Measurements from ENCODE around the gene CHD3. TPM values are rescaled to one million over a fixed set of nuclear protein-coding genes. Genes with fewer than 3 reads are reported as not detected.
A peak's percentile ranks its signal among the peaks of the same experiment; 100 is the strongest.
"Not testable (repeated sequence)": the region's sequence is repeated elsewhere in the genome, so short reads cannot be mapped to it uniquely, and the experiment has no call there.

CHD3 gene
- total RNA-seq, 1 donor from 2014 or later, result 78.9 TPM

GRCh38 chr17:7931709-7932482 lies 43.3 kb downstream of the CHD3 start, which contains the start of the genes CNTROB and TRAPPC1:
CNTROB (plus strand) TSS chr17:7932206; CDS start chr17:7933080, 874 bp downstream.
TRAPPC1 (minus strand) TSS chr17:7931946; CDS start chr17:7931829, 117 bp downstream.
- peak; percentile 100 for DNase-seq

- DNase-seq, result peak; percentile 55
Measured at GRCh38 chr17:7932483-7932891, 43.9 kb downstream of the CHD3 start.

- DNase-seq, result peak; percentile 38
Measured at GRCh38 chr17:7932949-7933348, 44.4 kb downstream of the CHD3 start.

- DNase-seq, result no peak
Measured at GRCh38 chr17:7935859-7936258, 47.3 kb downstream of the CHD3 start.

- no peak for DNase-seq
Measured at GRCh38 chr17:7940034-7940433, 51.4 kb downstream of the CHD3 start.

- no peak for DNase-seq
Measured at GRCh38 chr17:7940743-7941142, 52.2 kb downstream of the CHD3 start.

GRCh38 chr17:7943291-7943690 lies 54.7 kb downstream of the CHD3 start:
- no peak for DNase-seq

GRCh38 chr17:7944326-7944725 lies 55.7 kb downstream of the CHD3 start:
- DNase-seq, result peak; percentile 64

GRCh38 chr17:7945651-7946050 lies 57.1 kb downstream of the CHD3 start:
- no peak for DNase-seq

- DNase-seq, result no peak
Measured at GRCh38 chr17:7946441-7946840, 57.9 kb downstream of the CHD3 start.

GRCh38 chr17:7947651-7948050 lies 59.1 kb downstream of the CHD3 start:
- no peak for DNase-seq

GRCh38 chr17:7950578-7950977 lies 62.0 kb downstream of the CHD3 start:
- no peak for DNase-seq

- no peak for DNase-seq
Measured at GRCh38 chr17:7951143-7951792, 62.7 kb downstream of the CHD3 start.

GRCh38 chr17:7953266-7953665 lies 64.7 kb downstream of the CHD3 start:
- not testable (repeated sequence) for DNase-seq

GRCh38 chr17:7955414-7956227 lies 67.0 kb downstream of the CHD3 start:
- no peak for DNase-seq

- DNase-seq, result peak; percentile 90
Measured at GRCh38 chr17:7956228-7956965, 67.8 kb downstream of the CHD3 start.

GRCh38 chr17:7959503-7960253 lies 71.1 kb downstream of the CHD3 start:
- DNase-seq, result no peak

GRCh38 chr17:7961421-7961820 lies 72.8 kb downstream of the CHD3 start:
- no peak for DNase-seq
